GM12874 (cell line): ENCODE measurements around the gene JARID2.

Source experiments
- CTCF ChIP-seq: IDR thresholded peaks from 2 replicates; pipeline ENCODE4 v1.5.1; 2011; ENCODE audit warnings: low read depth, mild to moderate bottlenecking, control low read depth, low read length, moderate library complexity; ENCODE audit not compliant: insufficient read depth

JARID2 gene

DNA sequence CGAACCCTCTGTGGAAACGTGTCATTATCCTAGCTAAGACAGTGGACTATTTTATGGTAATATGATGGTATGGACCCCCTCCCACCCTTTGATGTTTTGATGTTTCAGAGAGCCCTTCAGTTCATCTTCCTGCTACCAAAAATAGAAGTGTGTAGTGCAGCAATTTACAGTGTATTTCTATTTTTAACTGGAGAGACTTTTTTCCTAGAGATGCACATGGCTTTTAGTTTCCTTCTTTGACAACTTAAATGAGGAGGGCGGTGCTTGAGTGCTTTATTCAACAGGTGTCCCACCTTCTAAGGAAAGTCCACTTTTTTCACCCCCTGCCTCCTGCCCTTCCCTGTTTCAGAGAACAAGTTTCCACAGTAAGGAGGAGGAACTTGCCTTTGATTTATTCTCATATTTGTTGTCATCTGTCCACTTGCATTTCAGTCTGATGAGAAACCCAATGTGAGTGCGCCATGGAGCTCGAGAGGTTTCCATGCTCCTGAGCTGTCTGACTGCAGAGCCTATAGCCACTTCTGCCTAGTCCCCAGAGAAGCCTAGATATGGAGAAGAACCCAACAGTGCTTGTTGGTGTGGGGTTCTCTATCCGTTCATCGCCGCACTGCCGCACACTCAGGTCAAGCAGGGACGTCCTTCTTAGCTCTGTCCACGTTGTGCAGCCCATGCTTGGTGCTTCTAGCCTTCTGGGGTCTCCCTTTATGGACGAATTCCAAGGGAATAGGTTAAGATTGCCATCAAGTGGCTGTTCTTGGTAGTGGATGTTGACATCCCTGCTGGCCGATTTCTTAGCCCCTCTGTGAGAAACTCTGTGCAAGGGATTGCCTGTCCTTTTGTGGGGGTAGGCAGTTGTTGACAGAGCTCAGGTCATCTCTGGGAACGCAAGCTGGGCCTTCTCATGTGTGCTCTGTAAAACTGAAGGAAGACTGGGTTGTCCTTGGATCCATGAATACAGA is 144.2 kb downstream of the JARID2 start:
- peak; percentile 55 for TF ChIP-seq CTCF

GRCh38 chr6:15391500-15391899 is 145.6 kb downstream of the JARID2 start:
- TF ChIP-seq CTCF = no peak

DNA sequence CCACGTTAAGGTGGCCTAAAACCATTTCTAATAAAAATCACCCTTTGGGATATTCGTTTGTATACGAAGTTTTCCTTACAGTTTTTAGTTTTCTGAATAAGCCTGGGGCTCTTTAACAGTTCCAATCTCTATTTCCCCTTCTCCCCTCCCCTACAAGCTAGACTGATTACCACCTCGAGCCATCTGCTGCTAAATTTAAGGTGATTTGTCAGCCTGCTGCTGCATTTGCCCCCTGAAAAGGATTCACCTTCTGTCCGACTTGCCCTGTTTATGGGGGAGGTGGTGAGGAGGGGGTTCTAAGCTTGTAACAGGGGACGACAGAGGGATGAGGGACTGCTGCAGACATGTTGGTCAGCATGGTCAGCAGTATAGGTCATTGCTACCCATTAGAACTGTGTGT is 146.3 kb downstream of the JARID2 start:
- no peak for TF ChIP-seq CTCF

DNA sequence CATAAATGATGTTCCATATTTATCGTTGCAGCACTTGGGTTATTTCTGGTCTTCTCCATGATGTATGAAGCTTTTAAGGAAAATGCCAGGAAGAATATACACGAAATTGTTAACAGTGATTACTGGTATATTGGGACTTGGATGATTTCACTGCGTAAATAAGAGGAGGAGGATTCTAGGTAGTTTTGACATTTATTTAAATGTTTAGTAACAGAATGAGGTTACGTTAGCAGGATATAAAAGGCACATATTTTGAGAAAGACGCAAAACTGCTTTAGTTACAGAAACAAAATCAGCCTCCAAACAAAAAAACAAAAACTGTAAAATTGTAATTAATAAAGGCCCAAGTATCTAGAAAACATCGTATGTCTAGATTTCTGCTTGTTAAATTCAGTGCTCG is 147.7 kb downstream of the JARID2 start:
- no peak for TF ChIP-seq CTCF

DNA sequence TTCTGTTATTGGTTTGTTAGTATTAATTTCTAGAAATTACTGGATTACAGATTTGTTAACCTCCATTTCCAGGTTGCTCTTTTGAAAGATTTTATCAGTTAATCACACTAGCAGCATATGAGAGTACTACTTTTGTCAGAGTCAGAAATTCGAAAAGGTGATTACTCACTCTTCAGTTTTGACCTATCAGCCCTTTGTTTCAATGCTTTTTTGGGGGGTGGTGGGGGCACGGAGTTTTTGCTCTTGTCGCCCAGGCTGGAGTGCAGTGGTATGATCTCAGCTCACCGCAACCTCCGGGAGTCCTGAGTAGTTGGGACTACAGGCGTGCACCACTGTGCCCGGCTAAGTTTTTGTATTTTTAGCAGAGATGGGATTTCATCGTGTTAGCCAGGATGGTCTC is 149.2 kb downstream of the JARID2 start:
- no peak for TF ChIP-seq CTCF

GRCh38 chr6:15396808-15397207 is 150.9 kb downstream of the JARID2 start:
- TF ChIP-seq CTCF = no peak

GRCh38 chr6:15398633-15399275 is 152.9 kb downstream of the JARID2 start:
- no peak for TF ChIP-seq CTCF
